HG03025 (cell line): ENCODE measurements around the gene ABTB2.

Experiments used
- ATAC-seq: cut with Tn5 transposase; IDR thresholded peaks from one replicate; pipeline ENCODE4 v1.9.1; 2021; ENCODE audit warnings: mild to moderate bottlenecking, moderate library complexity; ENCODE audit not compliant: unreplicated experiment, low FRiP score

ABTB2 gene

GRCh38 chr11:34180040-34180813, 177.6 kb downstream of the ABTB2 start:
- ATAC-seq: no peak

- no peak for ATAC-seq
Observed at GRCh38 chr11:34179026-34179675, 178.7 kb downstream of the ABTB2 start.

DNA sequence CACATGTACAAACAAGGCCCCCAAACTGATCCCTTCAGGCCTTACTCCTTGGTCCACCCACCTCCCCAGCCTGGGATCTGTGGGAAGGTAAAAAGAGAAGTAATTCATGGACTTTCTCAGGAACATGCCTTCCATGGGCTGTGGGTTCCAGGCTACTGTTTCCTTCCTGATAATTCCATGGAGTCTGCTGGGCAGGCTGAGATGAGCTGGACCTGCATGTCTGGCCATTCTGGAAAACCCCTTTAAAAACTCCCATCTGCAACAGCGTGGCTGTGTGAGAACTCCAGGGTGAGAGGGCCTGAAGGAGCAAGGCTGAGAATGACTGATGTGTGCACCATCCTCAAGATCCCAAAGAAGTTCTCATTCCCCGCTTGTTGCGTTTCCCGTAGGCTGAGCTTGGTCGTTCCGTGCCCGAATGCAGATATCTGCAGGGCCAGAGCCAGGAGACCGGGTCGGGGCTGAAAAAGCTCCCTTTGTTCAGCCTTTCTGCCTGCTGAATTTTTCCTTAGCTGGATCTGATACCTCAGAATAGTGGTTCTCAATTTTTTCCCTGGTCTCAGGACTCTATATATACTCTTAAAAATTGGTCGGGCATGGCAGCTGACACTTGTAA, 179.5 kb downstream of the ABTB2 start:
- ATAC-seq: no peak

DNA sequence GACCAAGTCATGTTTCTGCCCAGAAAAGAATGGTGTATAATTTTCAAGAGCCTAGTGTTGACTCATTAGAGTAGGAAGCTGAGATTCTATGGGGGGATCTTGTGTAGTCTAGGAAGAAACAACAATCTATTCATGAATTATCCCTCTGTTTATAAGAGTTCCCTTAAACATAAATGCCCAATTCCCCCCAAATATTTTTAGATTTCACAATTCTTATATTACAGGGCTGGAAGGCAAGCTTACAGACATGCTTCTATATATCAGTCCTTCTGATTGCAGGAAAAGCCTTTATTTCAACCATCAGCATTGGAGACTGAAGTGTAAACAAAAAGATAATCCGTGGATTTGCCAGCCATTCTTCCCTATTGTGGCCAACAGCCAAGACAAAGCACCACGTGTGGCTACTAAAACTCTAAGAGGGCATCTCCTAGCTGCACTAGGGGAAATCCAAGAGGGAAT, 181.0 kb downstream of the ABTB2 start:
- ATAC-seq: no peak

DNA sequence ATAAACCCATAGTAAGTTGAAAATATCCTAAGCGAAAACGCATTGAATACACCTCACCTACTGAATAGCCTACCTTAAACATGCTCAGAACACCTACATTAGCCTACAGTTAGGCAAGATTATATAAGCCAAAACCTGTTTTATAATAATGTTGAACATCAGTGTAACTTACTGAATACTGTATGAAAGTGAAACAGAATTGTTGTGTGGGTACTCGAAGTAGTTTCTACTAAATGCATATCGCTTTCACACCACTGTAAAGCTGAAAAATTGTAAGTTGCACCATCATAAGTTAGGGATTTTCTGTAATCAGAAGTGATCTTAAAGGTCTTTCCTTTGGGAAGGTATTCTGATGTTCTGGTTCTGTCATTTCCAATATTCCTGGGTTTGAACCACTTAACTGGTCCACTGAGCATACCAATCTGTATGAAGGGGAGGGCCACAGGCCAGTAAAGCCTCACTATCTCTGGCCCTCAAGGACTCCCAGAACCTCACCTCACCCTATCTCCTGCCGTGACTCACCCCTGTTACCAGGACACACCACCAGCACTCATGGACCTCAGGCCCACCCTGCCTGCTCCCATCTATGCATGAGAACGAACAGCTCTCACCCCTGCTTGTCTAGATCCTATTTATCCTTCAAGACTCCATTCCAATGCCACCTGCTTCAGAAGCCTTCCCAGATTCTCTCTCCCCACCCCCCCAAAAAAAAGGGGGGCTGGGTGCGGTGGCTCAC, 182.4 kb downstream of the ABTB2 start:
- no peak for ATAC-seq

DNA sequence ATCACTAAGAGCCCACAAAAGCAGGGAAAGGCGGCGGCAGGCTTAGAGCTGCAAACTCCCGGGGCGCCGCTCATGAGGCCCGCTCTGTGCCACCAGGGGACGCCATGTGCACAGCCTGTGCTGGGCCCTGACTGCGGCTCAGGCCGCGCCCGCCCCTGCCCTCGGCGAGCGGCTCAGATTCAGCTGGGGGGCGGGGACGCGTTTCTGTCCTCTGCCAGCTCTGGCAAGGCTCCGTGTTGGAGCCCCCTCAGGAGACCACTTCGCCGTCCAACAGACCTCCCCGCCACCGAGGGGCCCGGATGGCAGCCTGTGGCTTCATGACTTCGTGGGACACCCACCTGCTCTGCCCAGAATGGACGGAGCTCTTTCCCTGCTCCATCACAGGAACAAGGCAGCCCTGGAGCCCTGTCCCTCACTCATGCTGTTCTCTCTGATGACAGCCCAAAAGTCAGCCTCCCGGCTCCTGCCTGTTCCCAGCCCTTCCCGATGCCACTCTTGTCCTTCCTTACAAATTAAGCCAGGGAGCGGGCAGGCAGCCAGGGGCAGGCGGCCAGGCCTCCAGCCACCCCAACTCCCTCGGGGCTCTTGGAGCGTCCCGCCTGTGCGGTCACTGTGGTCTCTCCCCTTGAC, 183.3 kb downstream of the ABTB2 start:
- no peak for ATAC-seq

DNA sequence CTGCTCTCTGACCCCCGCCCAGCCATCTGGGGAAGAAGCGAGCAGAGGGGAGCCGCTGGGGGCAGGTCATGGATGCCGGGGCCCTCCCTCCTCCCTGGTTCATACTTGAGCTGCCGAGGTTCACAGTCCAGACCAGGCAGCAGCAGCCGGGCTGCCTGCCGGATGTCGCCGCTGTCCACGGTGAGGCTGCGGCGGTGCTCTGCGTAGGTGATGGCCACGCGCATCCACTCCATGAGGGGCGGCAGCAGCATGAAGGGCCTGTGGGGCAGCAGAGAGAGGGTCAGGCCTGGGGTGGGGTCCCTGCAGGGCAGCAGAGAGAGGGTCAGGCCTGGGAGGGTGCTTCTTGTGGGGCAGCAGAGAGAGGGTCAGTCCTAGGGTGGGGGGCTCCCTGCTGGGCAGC, 184.8 kb downstream of the ABTB2 start:
- no peak for ATAC-seq

GRCh38 chr11:34169686-34170085, 188.1 kb downstream of the ABTB2 start:
- ATAC-seq: no peak

GRCh38 chr11:34168642-34169420, 189.0 kb downstream of the ABTB2 start:
- no peak for ATAC-seq

- no peak for ATAC-seq
Observed at GRCh38 chr11:34167961-34168360, 189.8 kb downstream of the ABTB2 start.

GRCh38 chr11:34166806-34167740, 190.7 kb downstream of the ABTB2 start:
- ATAC-seq: no peak

- ATAC-seq: no peak
Observed at GRCh38 chr11:34165786-34166555, 191.8 kb downstream of the ABTB2 start.

- ATAC-seq: no peak
Observed at GRCh38 chr11:34165121-34165520, 192.7 kb downstream of the ABTB2 start.

GRCh38 chr11:34162856-34163255, 195.0 kb downstream of the ABTB2 start:
- no peak for ATAC-seq

DNA sequence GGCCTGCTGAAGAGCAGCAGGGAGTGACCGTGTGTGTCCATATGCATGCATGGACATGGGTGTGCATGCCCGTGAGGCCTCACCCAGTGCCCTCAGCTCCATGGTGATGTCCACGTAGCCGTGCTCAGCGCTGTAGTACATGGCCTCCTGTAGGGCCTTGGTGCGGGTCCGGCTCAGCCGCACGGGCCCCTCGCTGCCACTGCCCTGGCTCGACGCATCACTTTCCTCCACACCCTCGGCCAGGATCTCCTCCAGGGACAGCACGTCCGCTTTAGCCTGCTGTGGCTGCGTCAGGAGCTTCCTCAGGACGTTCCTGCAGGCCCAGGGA, 195.4 kb downstream of the ABTB2 start:
- no peak for ATAC-seq

DNA sequence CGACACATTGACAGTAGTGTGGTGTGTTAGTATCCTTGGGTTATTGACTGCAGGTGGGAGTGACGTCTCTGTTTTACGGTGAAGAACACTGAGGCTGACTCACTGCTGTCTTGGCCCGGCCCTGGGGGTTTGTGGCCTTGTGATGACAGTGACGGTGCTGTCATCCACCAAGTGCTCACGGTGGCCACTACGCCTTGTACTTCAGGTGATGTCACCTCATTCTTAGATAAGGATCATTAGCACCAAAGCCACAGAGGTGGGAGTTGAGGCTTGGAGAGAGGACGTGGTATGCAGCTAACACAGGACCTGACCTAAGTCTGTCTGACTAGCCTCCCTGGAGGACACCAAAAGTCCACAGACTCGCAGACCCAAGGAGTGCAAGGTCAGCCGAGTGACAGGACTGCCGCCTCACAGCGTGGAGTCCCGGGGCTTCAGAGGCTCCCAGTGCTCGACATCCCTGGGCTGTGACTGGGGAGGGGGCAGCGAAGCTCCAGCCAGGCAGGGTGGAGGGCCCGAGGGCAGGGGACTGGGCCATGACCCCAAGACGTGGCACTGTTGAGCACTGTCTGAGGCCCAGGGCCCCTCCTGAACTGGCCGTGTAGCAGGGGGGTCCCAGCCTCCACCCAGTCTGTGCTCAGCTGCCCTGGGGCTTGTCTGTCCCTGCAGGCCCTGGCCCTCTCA, 195.9 kb downstream of the ABTB2 start:
- no peak for ATAC-seq

GRCh38 chr11:34161361-34161760, 196.4 kb downstream of the ABTB2 start:
- ATAC-seq: no peak

GRCh38 chr11:34160791-34161190, 197.0 kb downstream of the ABTB2 start:
- ATAC-seq: no peak
